Large intestine (tissue), 3 donors: ENCODE data around the gene TMEM59. TPM values are rescaled to one million over a fixed set of nuclear protein-coding genes. Genes with fewer than 3 reads are reported as not detected.

Experiments used
- DNase-seq, 2 donors: peaks; one replicate each; pipeline versions ENCODE4 v3.0.0 to v3.0.0-alpha.2; 2013
- H3K27ac ChIP-seq: one replicate; pipeline ENCODE4 v1.5.1; 2013; ENCODE audit warnings: low read length
- H3K27me3 ChIP-seq: 2 replicates; pipeline ENCODE4 v1.6.1; 2013; ENCODE audit warnings: low read length; ENCODE audit not compliant: control insufficient read depth, insufficient read depth
- H3K36me3 ChIP-seq: 2 replicates; pipeline ENCODE4 v1.6.1; 2013; ENCODE audit warnings: low read length; ENCODE audit not compliant: control insufficient read depth, insufficient read depth
- H3K4me1 ChIP-seq: one replicate; pipeline ENCODE4 v1.6.1; 2013; ENCODE audit warnings: low read length; ENCODE audit not compliant: control insufficient read depth, insufficient read depth
- H3K4me3 ChIP-seq: one replicate; pipeline ENCODE4 v1.5.1; 2013; ENCODE audit warnings: low read length
- H3K9me3 ChIP-seq: one replicate; pipeline ENCODE4 v1.6.1; 2013; ENCODE audit warnings: mild to moderate bottlenecking, low read depth, low read length, moderate library complexity; ENCODE audit not compliant: control insufficient read depth
- WGBS: methylation state at CpG from one replicate; pipeline ENCODE4 v1.1.5; 2013; ENCODE audit warnings: low lambda C conversion rate; ENCODE audit not compliant: insufficient coverage; 5-methylcytosine and 5-hydroxymethylcytosine counted together
- polyA plus RNA-seq: library from polyadenylated mRNA; unstranded; fragments of 120-200 nt; gene quantifications from one replicate; pipeline ENCODE4 v1.2.1, GENCODE V29; 2013

TMEM59 gene
- polyA plus RNA-seq, 1 donor, result 373 TPM

- no CpG with 5 or more reads among the region's 8 CpGs for WGBS
- no peak overlapping the region for H3K4me3 ChIP-seq
- H3K27ac ChIP-seq, result no peak overlapping the region
- DNase-seq, result peak; percentile 40 to 74
- no peaks in the 10 kb centered on the region for H3K36me3 ChIP-seq
- peaks cover 38% of the 10 kb centered on the region for H3K4me1 ChIP-seq
- H3K9me3 ChIP-seq, result no peaks in the 10 kb centered on the region
- H3K27me3 ChIP-seq, result no peaks in the 10 kb centered on the region
Observed at GRCh38 chr1:54013393-54014008, 39.5 kb downstream of the TMEM59 start.

DNA sequence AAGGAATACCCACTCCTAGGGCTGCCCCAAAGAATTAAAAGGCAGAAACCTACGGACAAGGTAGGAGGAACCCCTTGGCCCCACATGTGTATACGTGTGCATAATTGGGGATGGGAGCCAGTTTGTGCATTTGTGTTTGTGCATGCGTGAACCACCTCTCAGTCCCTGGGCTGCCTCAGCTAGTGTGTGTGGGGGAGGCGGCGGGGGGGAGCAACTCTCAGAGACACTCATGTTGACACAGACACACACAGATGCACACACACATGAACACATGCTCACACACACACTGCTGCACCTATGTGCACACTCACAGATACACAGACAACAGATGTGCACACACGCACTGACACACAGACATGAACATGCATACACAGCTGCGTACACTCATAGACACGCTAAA lies 40.1 kb downstream of the TMEM59 start:
- no peaks in the 10 kb centered on the region for H3K27me3 ChIP-seq
- no peak for DNase-seq
- H3K9me3 ChIP-seq, result no peaks in the 10 kb centered on the region
- no CpG with 5 or more reads among the region's 8 CpGs for WGBS
- no peak overlapping the region for H3K27ac ChIP-seq
- H3K4me3 ChIP-seq, result no peak overlapping the region
- H3K36me3 ChIP-seq, result no peaks in the 10 kb centered on the region
- peaks cover 33% of the 10 kb centered on the region for H3K4me1 ChIP-seq

DNA sequence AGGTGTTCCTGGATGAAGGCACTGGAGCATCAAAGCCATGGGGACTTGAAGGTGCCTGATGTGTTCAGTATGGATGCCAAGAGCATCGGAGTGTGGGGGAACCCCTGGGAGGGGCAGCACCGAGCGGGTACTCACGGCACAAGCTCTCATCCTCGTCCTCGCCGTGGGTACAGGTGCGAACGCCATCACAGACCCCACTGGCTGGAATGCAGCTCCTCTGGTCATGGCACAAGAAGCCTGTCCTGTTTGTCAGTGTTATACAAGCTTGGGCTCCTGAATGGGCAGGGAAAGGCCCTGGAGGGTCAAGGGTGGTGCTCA lies 41.0 kb downstream of the TMEM59 start:
- WGBS, result no CpG with 5 or more reads among the region's 9 CpGs
- no peak for DNase-seq
- no peak overlapping the region for H3K4me3 ChIP-seq

GRCh38 chr1:54011316-54012007 lies 41.5 kb downstream of the TMEM59 start:
- H3K4me3 ChIP-seq, result no peak overlapping the region
- H3K9me3 ChIP-seq, result no peaks in the 10 kb centered on the region
- H3K36me3 ChIP-seq, result no peaks in the 10 kb centered on the region
- no CpG with 5 or more reads among the region's 9 CpGs for WGBS
- H3K27ac ChIP-seq, result no peak overlapping the region
- H3K27me3 ChIP-seq, result no peaks in the 10 kb centered on the region
- peaks cover 23% of the 10 kb centered on the region for H3K4me1 ChIP-seq
- no peak for DNase-seq

More for the DNA sequence above, 41.0 kb downstream of the TMEM59 start:
- no peak overlapping the region for H3K27ac ChIP-seq
- peaks cover 28% of the 10 kb centered on the region for H3K4me1 ChIP-seq
- no peaks in the 10 kb centered on the region for H3K27me3 ChIP-seq
- no peaks in the 10 kb centered on the region for H3K36me3 ChIP-seq
- no peaks in the 10 kb centered on the region for H3K9me3 ChIP-seq

DNA sequence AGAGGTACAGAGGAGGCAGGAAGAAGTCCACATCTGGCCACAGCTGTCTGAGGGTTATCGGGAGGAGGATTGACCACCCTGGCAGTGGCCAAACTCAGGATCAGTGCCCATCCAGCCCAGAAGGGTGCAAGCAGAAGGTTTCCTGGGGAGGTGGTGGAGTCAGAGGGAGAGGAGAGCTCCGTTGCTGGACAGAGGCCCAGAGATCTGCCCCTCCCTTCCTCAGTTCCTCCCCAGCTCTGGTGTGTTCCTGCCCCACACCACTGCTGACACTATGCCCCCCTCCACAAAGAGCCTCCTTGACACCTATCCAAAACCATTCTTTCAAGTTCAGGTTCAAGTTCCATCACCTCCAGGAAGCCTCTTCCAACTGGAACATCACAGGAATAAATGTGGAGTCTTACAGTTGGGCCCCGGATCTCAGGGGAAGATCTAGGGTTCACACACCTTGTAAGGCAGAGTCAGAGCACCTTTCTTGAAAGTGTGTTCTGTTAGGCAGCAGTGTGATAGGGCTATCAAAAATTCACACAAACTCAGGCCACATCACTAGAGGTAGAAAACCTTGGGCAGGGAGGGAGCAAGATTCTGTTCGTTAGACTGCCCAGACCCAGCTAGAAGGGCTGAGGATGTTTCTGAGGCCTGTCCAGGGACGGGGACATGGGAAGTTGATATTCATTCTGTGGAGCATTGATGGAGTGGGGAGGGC lies 42.4 kb downstream of the TMEM59 start:
- no CpG with 5 or more reads among the region's 5 CpGs for WGBS
- H3K27me3 ChIP-seq, result no peaks in the 10 kb centered on the region

DNA sequence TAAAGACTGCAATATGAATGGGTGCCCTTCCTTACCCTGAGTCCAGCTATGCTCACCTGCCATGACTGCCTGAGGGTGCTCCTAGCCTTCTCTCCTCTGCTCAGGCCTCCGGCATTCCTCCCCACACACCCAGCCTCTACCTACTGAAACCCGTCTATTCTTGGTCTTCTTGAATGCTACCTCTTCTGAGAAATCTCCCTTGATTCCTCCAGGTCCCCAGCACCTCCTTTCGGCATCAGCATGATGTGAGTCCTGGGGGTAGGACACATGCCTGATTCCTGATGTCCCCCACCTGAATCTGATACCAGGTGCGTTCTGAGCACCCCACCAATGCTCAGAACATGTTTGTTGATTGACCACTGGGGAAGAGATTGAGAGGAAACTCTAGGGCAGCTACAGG lies 43.6 kb downstream of the TMEM59 start:
- H3K4me3 ChIP-seq, result no peak overlapping the region
- no CpG with 5 or more reads among the region's 4 CpGs for WGBS
- no peak for DNase-seq

More for the DNA sequence above, 42.4 kb downstream of the TMEM59 start:
- DNase-seq, result no peak
- H3K27ac ChIP-seq, result no peak overlapping the region
- H3K4me3 ChIP-seq, result no peak overlapping the region
- H3K9me3 ChIP-seq, result no peaks in the 10 kb centered on the region
- H3K36me3 ChIP-seq, result no peaks in the 10 kb centered on the region
- peaks cover 18% of the 10 kb centered on the region for H3K4me1 ChIP-seq

GRCh38 chr1:54008876-54009275 lies 44.1 kb downstream of the TMEM59 start:
- H3K36me3 ChIP-seq, result no peaks in the 10 kb centered on the region
- no peaks in the 10 kb centered on the region for H3K27me3 ChIP-seq
- H3K27ac ChIP-seq, result no peak overlapping the region
- H3K4me1 ChIP-seq, result peaks cover 12% of the 10 kb centered on the region
- H3K9me3 ChIP-seq, result peaks cover 7% of the 10 kb centered on the region
- DNase-seq, result no peak
- no CpG with 5 or more reads among the region's 13 CpGs for WGBS
- no peak overlapping the region for H3K4me3 ChIP-seq

More for the DNA sequence above, 43.6 kb downstream of the TMEM59 start:
- peaks cover 2% of the 10 kb centered on the region for H3K9me3 ChIP-seq
- no peak overlapping the region for H3K27ac ChIP-seq
- no peaks in the 10 kb centered on the region for H3K27me3 ChIP-seq
- H3K4me1 ChIP-seq, result peaks cover 17% of the 10 kb centered on the region
- no peaks in the 10 kb centered on the region for H3K36me3 ChIP-seq

GRCh38 chr1:54007613-54008012 lies 45.4 kb downstream of the TMEM59 start:
- 100% methylated on average over 1 of the region's 4 CpGs for WGBS
- H3K27ac ChIP-seq, result no peak overlapping the region
- H3K27me3 ChIP-seq, result no peaks in the 10 kb centered on the region
- H3K36me3 ChIP-seq, result no peaks in the 10 kb centered on the region
- DNase-seq, result no peak
- no peaks in the 10 kb centered on the region for H3K4me1 ChIP-seq
- H3K4me3 ChIP-seq, result no peak overlapping the region
- peaks cover 7% of the 10 kb centered on the region for H3K9me3 ChIP-seq

- WGBS, result no CpG with 5 or more reads among the region's 4 CpGs
- H3K4me1 ChIP-seq, result no peaks in the 10 kb centered on the region
- H3K27ac ChIP-seq, result no peak overlapping the region
- H3K9me3 ChIP-seq, result peaks cover 7% of the 10 kb centered on the region
- H3K27me3 ChIP-seq, result no peaks in the 10 kb centered on the region
- H3K4me3 ChIP-seq, result no peak overlapping the region
- no peaks in the 10 kb centered on the region for H3K36me3 ChIP-seq
- DNase-seq, result no peak
Observed at GRCh38 chr1:54006508-54006907, 46.5 kb downstream of the TMEM59 start.

DNA sequence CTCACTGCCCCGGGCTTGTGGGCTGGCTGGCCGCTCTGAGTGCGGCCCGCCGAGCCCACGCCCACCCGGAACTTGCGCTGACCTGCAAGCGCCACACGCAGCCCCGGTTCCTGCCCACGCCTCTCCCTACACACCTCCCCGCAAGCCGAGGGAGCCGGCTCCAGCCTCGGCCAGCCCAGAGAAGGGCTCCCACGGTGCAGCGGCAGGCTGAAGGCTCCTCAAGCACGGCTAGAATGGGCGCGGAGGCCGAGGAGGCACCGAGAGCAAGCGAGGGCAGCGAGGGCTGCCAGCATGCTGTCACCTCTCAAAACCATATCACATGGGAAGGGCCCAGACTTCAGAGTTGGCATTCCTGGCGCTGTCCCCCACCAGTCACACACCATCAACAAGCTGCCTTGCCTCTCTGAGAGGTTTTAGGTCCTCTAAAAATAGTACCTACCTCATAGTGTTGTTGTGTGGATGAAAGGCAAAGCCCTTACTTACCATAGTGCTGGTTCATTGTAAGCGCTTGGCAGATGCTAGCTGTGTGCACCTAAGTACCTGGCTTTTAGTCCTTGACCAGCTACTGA lies 48.4 kb downstream of the TMEM59 start:
- DNase-seq, result no peak
- Histone ChIP-seq H3K36me3 (no peaks in the 10 kb centered on the region), H3K27ac (no peak overlapping the region), H3K27me3 (no peaks in the 10 kb centered on the region), H3K4me1 (no peaks in the 10 kb centered on the region), H3K9me3 (peaks cover 7% of the 10 kb centered on the region), H3K4me3 (no peak overlapping the region)
- no CpG with 5 or more reads among the region's 27 CpGs for WGBS
